Measurements from ENCODE around the gene PRKN.

The PRKN gene

GRCh38 chr6:162056061-162056460 lies 671.5 kb downstream of the PRKN start:
- no peak for DNase-seq (ENCODE audit: low spot score)

DNA sequence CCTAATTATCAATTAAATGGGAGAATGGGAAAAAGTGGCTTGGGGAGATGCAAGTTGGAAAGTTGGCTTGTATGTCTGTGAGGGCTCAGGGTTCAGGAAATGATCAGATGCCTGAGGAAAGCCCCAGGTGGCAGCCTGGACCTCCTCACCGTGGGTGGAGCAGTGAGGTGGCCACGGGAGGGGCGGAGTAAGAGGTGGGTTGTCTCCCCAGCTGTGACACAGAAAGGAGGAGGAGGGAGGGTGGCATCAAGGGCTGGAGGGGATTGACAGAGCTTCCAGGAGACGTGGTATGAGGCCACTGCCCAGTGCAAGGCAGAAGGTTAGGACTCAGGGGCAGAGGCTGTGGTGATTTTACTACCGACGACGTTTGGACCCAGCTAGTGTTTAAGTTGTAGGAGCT lies 672.2 kb downstream of the PRKN start:
- no peak for DNase-seq (ENCODE audit: low spot score)

DNA sequence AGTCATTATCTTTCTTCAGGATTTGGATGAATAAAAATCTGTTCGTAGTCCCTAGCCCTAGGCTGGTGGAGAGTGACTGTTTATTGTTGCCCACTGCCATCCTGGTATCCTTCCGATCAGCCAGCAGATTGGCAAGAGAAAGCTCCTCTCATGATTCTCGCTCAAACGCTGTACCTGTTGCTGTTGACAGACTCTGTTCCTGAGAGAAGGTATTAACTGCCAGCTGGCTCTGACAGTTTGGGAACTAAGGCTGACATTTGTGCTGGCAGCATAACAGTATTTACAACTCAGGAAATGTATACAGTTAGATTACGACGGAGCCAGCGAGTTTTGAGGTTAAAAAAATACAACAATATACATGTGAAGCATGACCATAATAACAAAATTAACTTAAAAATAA lies 674.5 kb downstream of the PRKN start:
- no peak for DNase-seq (ENCODE audit: low spot score)

DNA sequence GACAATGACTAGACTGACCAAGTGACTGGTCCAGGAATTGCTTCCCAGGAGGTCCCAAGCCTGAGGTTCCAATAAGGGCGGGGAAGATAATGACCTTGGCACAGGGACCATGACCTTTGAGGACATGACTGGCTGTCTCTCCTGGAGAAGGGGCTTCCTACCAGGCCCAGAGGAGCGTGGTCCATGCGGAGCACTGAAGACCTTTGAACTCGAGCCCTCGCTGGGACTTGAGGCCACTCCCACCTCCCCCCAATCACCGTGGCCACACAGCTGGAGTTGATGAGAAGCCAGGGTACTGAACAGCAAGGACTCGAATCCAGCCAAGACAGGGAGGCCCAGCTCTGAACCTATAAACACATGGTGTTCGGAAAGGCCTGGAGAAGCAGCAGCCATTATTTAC lies 677.0 kb downstream of the PRKN start:
- DNase-seq (ENCODE audit: low spot score), result no peak

DNA sequence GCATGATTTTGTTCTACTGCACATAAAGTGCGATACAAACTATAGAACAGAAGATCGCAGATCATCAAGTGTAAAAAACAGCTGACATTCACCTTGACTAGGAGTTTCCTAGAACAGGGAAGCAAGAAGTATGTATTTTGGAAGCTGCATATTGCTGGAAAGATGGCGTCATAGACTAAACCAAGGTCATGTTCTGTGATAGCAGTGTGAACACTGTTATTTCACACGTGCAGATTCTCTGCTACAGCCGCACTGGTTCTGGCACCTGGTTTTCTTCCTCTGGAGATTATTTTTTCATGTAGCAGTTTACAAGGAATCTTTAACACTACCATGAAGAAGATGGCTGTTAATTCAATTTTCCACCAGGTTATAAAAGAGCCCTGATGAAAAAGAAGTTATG lies 681.2 kb downstream of the PRKN start:
- no peak for DNase-seq (ENCODE audit: low spot score)

DNA sequence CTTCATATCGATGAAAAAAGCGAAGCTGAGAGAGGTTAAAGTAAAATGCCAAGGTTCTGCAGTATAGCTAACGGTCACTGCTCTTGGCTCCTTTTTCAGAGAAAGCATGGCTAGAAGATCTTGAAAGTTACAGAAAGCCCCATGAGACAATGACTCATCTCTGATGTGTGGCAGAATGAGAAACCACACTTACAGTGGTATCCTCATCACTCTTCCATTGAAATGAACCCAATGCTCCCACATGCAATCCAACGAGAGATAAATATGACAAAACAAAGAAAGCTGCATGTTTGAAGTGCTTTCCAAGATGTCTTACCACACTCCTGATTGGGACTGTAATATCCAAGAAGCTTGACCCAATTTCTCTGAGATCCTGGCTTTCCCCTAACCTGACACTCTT lies 694.9 kb downstream of the PRKN start:
- DNase-seq (ENCODE audit: low spot score), result no peak

- no peak for DNase-seq (ENCODE audit: low spot score)
Measured at GRCh38 chr6:162029873-162030576, 697.5 kb downstream of the PRKN start.

DNA sequence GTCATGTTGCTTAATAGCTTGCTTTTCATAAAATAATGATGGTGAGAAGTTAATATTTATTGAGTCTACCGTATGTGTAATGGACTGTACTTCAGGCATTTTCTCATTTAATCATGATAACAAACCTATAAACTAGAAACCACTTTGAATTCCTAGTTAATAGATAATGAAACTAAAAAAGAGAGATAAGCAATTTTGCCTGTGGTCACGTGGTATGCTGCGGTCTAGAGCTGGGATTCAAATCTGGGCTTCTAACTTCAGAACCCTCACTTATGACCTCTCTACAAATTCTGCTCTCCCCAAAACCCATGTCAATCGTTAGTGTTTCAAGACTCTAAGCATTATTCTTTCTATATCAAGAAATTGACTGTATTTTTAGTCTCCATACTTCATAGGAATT lies 700.7 kb downstream of the PRKN start:
- DNase-seq (ENCODE audit: low spot score), result no peak

DNA sequence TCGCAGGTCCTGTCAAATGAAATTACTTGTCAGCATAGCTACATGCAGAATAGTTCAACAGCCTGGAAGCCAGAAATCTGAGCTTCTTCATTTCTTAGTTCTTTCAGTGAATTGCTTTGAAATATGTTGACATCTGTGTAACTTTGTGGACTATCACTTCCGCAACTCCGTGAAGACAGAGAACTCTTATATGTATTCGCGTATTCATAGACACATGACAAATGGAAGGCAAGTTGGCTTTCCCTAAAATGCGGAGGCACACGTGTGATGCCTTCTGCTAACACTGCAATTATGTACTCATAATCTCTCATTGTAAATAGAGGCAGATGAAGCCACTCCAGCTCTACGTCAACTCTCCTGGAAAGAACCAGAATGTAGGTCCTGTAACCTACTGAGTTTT lies 701.5 kb downstream of the PRKN start:
- no peak for DNase-seq (ENCODE audit: low spot score)

DNA sequence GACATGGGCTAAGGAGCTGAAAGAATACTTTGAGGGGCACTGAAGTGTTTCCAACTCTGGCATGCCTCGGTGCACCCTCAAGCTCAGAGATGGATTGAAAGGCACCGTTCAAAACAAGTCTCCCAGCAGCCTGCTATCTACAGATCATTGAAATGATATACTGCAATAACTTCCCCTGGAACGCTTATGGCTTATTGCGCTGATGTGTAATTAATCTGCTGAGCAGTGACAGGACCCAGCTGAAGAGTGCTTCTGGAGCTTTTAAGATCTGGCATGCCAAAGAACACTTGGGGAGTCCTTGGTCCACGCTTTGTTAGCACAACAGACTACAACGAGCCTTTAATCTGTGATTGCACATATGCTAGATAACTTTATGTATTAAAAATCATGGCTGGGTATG lies 708.2 kb downstream of the PRKN start:
- no peak for DNase-seq (ENCODE audit: low spot score)

GRCh38 chr6:162017536-162017935 lies 710.0 kb downstream of the PRKN start:
- no peak for DNase-seq (ENCODE audit: low spot score)

- DNase-seq (ENCODE audit: low spot score), result no peak
Measured at GRCh38 chr6:162014069-162014811, 713.3 kb downstream of the PRKN start.

GRCh38 chr6:162005372-162005771 lies 722.2 kb downstream of the PRKN start:
- no peak for DNase-seq (ENCODE audit: low spot score)

DNA sequence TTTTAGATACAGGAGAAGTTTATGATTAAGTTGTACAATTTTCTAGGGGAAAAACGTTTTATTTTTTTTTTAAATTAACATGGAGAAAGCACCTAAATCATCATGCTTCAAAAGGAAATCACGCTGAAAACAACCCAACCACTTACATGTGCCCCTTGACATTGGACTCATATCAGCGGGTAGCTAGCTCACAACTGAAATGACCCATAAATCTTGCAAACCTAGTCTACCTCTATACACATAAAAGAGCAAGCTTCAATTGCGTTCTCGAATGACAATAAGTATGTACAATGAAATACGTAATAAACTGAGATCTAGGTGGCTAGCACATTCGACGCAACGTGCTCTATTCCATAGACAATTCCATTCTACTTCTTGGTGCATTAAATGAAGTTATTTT lies 730.8 kb downstream of the PRKN start:
- DNase-seq (ENCODE audit: low spot score), result no peak

DNA sequence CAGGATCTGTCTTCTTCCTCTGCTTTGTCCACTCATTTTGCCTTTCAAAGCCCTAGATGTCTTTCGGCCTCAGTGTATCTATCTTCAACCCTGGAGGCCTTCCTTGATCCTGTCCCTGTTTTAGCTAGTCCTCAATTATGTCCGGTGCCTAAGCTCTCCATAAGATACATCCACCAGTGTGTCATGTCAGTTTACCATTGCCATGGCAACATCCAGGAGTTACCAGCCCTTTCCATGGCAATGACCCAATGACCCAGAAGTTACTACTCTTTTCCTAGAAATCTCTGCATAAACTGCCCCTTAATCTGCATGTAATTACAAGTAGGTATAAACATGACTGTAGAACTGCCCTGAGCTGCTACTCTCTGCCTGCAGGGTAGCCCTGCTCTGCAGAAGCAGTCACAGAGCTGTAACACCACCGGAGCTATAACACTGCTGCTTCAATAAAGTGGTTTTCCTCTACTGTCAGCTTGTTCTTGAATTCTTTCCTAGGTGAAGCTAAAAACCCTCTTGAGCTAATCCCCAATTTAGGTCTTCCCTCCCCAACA lies 741.6 kb downstream of the PRKN start:
- no peak for DNase-seq (ENCODE audit: low spot score)

- no peak for DNase-seq (ENCODE audit: low spot score)
Measured at GRCh38 chr6:161984713-161985112, 742.9 kb downstream of the PRKN start.

GRCh38 chr6:161976553-161976952 lies 751.0 kb downstream of the PRKN start:
- no peak for DNase-seq (ENCODE audit: low spot score)

GRCh38 chr6:161973064-161973463 lies 754.5 kb downstream of the PRKN start:
- DNase-seq (ENCODE audit: low spot score), result no peak

DNA sequence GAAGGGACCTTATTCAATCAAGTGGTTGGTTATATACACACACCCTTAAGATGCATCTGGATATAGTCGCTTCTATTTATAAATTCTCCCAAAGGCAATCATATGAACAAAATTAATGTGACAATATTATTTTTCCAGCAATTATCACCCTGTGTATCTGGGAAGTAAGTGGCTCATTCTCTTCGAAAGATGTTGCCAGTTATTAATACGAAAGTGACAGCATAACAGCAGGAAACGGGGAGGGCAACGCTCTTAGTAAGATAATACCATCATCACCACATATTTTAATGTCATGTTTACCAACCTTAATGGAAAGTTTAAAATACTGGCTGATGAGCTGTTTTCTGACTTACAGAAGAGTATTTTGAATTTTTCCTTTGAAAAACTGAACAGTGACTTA lies 756.5 kb downstream of the PRKN start:
- DNase-seq (ENCODE audit: low spot score), result no peak

DNA sequence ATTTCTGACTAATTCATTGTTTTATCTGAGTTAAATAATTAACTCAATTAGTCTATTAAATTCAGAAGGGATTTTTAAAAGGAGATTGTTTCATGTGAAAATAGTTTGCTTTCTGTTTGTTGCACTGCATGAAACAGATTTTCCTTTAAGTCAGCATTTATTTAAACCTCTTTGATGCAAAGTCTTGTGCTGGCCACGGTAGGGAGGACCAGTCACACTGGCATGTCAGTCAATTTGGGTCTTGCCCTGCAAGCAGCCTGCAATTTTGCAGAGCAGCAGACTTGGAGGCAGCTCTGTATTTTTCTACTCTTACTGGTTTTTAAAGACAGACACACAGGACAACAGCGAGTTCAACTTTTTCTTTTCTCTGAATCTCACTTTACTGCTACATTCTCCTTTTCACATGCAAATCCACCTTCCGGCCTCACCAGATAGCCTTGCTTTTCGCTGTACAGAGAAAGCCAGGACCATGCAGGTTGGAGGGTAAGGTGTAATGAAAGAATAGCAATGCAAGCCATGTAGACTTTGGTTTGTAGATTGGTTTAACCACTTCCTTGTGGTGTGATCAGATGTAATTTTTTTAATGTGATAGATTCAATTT lies 763.8 kb downstream of the PRKN start:
- DNase-seq (ENCODE audit: low spot score), result no peak

DNA sequence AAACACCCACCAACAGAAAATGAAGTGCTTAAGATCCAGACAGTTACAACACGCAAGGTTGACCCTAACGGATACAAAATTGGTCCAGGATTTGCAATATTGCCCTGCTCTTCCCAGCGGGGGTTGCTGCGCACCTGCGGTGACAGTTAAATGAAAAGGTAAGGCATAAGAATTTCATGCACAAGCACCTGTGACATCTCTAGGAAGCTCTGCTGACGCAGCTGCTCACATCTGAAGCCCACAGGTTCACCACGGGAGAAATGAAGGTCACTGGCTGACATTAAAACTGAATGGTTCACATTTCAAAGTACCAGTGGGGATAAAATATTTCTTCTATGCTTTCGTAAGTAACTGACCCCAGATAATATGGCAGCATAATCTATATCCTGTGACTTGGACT lies 764.4 kb downstream of the PRKN start:
- no peak for DNase-seq (ENCODE audit: low spot score)

DNA sequence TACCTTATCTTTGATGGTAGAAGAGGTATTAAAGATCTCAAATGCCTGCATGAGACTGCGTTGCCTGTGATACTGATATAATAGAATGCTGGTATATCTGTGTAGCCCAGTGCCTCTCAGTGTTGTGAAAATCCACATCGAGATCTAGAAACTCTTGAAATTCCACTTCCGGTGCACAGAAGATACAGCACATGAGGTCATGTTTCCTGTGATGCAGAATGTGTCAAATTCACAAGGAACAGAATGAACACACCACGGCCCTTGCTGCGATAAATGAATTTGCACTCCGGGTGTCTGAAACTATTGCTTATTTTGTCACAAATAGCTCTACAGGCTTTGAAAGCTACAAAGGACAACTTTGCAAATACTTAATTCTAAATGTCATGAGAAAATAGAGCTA lies 765.8 kb downstream of the PRKN start:
- no peak for DNase-seq (ENCODE audit: low spot score)

GRCh38 chr6:161961046-161961445 lies 766.5 kb downstream of the PRKN start:
- DNase-seq (ENCODE audit: low spot score), result no peak
